ENCODE measurements around the gene RNU2-63P.

GRCh38 chr2:87995756-87996155, 20.6 kb downstream of the RNU2-63P start:
- TF ChIP-seq GATA3 (IDR thresholded peaks at IDR 0.05; ENCODE audit: low read depth, low read length) = no peak
- no peak for TF ChIP-seq GATA2 (IDR thresholded peaks at IDR 0.05; ENCODE audit: low read depth, low read length)

Data from SH-SY5Y (cell line).